Diencephalon (tissue), 1 donor: Measurements from ENCODE around the gene KANSL1L. TPM values are rescaled to one million over a fixed set of nuclear protein-coding genes. Genes with fewer than 3 reads are reported as not detected.

Source experiments
- total RNA-seq: library from RNA; depleted of rRNA; stranded (reverse); fragments of >200 nt; gene quantifications from one replicate; pipeline ENCODE4 v1.2.3, GENCODE V29; 2014

Gene KANSL1L, protein sequence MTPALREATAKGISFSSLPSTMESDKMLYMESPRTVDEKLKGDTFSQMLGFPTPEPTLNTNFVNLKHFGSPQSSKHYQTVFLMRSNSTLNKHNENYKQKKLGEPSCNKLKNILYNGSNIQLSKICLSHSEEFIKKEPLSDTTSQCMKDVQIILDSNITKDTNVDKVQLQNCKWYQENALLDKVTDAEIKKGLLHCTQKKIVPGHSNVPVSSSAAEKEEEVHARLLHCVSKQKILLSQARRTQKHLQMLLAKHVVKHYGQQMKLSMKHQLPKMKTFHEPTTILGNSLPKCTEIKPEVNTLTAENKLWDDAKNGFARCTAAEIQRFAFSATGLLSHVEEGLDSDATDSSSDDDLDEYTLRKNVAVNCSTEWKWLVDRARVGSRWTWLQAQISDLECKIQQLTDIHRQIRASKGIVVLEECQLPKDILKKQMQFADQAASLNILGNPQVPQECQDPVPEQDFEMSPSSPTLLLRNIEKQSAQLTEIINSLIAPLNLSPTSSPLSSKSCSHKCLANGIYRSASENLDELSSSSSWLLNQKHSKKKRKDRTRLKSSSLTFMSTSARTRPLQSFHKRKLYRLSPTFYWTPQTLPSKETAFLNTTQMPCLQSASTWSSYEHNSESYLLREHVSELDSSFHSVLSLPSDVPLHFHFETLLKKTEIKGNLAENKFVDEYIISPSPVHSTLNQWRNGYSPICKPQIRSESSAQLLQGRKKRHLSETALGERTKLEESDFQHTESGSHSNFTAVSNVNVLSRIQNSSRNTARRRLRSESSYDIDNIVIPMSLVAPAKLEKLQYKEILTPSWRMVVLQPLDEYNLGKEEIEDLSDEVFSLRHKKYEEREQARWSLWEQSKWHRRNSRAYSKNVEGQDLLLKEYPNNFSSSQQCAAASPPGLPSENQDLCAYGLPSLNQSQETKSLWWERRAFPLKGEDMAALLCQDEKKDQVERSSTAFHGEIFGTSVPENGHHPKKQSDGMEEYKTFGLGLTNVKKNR
- total RNA-seq: 82.4 TPM

DNA sequence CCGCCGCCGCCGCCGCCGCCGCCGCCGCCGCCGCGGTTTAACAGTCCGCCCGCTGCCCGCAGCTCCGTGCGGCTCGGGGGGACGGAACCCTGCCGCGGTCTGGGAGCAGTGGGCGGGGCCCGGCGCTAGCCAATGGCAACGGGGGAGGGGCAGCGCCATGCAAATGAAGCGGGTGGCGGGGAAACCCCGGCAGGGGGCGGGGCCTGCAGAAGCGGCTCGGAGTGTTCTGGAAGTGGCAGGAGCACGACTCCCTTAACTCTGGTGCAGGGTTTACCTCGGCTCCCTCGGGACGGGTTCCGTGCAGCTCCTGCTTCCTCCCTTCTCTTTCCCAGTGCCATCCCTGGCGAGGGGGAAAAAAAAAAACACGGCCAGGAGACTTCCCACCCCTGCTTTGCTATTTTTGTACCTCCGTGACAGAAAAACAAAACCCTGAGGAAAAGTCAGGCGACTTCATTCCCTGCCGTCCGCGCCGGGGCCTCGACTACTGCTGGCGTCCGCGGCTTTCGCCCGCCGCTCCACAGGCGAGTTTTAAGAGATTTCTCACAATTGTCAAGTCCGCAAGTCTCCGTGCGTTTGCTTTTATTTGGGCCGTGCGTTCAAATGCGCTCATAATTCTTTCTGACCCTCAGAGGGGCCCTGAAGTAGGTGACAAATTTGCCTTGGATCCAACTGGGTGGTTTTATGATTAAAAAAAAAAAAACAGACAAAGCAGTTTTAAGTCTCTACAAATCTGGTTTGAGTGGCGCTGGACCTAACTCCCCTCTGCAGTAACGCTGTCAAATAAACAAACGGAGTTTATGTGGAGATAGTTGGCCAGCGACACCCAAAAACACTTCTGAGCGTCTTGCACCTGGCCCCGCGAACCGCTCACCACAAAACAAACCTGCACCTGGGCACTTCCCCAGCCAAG lies at the start of gene KANSL1L:
Gene KANSL1L, minus strand, starts transcription at position 101 of the 910 bp plus-strand sequence. CDS start 16,827 bp downstream, outside the sequence.

DNA sequence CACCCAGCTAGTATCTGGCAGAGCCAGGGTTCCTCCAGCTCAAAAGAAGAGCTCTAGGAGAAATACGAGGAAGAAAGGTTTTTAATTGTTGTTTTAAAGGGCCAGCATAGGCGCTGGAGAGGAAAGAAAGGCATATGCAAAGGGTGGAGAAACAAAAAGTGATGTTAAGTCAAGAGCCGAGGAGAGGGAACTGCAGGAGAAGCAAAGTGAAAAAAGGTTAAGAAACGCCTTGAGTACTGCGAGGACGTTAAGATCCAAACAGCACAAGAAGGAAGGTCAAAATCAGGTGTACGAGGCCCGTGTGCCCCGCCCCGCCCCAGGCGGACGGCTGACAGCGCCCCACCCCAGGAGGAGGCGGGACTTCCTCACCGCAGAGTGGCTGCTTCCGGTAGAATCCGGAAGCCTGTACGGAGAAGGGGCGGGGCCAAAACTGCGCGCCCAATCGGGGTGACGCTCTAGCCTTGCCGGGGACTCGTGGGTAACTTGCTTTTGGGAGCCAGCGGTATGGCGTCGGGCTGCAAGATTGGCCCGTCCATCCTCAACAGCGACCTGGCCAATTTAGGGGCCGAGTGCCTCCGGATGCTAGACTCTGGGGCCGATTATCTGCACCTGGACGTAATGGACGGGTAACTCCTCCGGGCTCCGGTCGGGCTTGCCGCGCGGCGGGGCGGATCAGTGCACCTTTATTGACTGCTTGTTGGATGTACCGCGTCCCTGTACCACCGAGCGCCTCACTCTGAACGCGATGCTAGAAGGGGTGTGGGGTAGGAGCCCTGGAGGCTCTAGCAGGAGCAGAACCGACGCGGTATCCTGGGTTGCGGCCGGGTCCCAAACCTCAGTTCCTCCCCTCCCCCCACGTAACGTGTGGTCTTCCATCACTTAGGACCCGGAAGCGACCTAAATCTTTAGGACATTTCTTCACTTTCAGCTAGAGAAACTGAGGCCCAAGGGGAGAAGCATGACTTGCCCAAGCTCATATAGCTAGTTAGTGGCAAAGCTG lies 168.8 kb downstream of the KANSL1L start, which contains the start of gene RPE:
Gene RPE, plus strand, starts transcription at position 481 of the 1,000 bp plus-strand sequence. Its CDS starts 24 bp downstream, at position 505.

Other genes with a start within 250 kb of the KANSL1L start
- gene RPE, start 168.8 kb downstream of the KANSL1L start, total RNA-seq: 66.7 TPM
- gene ACADL, start 54.0 kb upstream of the KANSL1L start, total RNA-seq: 4.8 TPM
- gene MYL1, start 143.8 kb upstream of the KANSL1L start, total RNA-seq: not detected